Upper lobe of left lung (tissue), 4 donors: ENCODE data around the gene PRKCSH.

Source experiments
- POLR2A ChIP-seq, 4 donors: fragments of 450-650 bp; IDR thresholded peaks; one replicate each; pipeline ENCODE4 v1.5.1; 2016 to 2017; ENCODE audit warnings: antibody characterized with exemption in 4 of 4, mild to moderate bottlenecking in 2 of 4
- TF ChIP-seq, protein P1 (sequence below), 6 experiments: fragments of 450-650 bp in 4 of 6; fragments of 200-600 bp in 2 of 6; sonication (generic) in 2 of 6; IDR thresholded peaks; one replicate each; pipeline ENCODE4 v1.5.1; 2016 to 2019; ENCODE audit warnings: antibody characterized with exemption in 6 of 6

DNA sequence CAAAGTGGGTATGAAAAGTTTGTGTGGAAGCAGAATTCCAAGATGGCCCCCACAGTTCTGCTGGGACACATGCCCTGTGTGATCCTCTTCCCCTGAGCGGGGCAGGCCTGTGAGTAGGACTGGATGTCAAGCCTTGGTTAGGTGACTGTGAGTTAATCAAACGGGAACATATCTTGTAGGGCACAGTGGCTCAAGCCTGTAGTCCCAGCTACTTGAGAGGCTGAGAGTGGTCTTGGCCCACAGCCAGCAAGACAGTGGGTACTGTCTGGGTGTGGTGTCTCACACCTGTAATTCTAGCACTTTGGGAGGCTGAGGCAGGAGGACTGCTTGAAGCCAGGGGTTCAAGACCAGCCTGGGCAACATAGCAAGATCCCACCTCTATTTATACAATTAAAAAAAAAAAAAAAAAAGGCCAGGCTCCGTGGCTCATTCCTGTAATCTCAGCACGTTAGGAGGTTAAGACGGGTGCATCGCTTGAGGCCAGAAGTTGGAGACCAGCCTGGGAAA lies 63.8 kb downstream of the PRKCSH start:
- TF ChIP-seq, protein P1, sequence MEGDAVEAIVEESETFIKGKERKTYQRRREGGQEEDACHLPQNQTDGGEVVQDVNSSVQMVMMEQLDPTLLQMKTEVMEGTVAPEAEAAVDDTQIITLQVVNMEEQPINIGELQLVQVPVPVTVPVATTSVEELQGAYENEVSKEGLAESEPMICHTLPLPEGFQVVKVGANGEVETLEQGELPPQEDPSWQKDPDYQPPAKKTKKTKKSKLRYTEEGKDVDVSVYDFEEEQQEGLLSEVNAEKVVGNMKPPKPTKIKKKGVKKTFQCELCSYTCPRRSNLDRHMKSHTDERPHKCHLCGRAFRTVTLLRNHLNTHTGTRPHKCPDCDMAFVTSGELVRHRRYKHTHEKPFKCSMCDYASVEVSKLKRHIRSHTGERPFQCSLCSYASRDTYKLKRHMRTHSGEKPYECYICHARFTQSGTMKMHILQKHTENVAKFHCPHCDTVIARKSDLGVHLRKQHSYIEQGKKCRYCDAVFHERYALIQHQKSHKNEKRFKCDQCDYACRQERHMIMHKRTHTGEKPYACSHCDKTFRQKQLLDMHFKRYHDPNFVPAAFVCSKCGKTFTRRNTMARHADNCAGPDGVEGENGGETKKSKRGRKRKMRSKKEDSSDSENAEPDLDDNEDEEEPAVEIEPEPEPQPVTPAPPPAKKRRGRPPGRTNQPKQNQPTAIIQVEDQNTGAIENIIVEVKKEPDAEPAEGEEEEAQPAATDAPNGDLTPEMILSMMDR (IDR thresholded peaks at IDR 0.05) = no peak
- no peak for TF ChIP-seq POLR2A (IDR thresholded peaks at IDR 0.05)
